Liver (tissue), 9 donors: ENCODE data around the gene GRIN2A. TPM values are rescaled to one million over a fixed set of nuclear protein-coding genes. Genes with fewer than 3 reads are reported as not detected.

Source experiments
- DNase-seq: peaks from one replicate; pipeline ENCODE4 v3.0.0-alpha.2; 2017; ENCODE audit warnings: low spot score
- H3K27ac ChIP-seq, 2 donors: one replicate each; pipeline ENCODE4 v1.7.0; 2013; ENCODE audit warnings: inconsistent platforms in 2 of 2, low read length in 2 of 2, control low read depth in 1 of 2, low read depth in 1 of 2, mild to moderate bottlenecking in 1 of 2
- H3K27me3 ChIP-seq, 4 donors: one replicate each; pipeline versions ENCODE4 v1.6.1 to v1.7.0; 2013; ENCODE audit warnings: low read length in 3 of 4, inconsistent platforms in 1 of 4, mild to moderate bottlenecking in 1 of 4, moderate library complexity in 1 of 4; ENCODE audit not compliant: control insufficient read depth in 4 of 4, insufficient read depth in 4 of 4
- H3K36me3 ChIP-seq, 4 donors: one replicate each; pipeline versions ENCODE4 v1.6.1 to v1.7.0; 2013; ENCODE audit warnings: low read length in 3 of 4, mild to moderate bottlenecking in 3 of 4, low read depth in 1 of 4, moderate library complexity in 1 of 4; ENCODE audit not compliant: control insufficient read depth in 4 of 4, insufficient read depth in 3 of 4
- H3K4me1 ChIP-seq, 4 donors: one replicate each; pipeline versions ENCODE4 v1.6.1 to v1.7.0; 2013; ENCODE audit warnings: low read length in 3 of 4, mild to moderate bottlenecking in 3 of 4, moderate library complexity in 1 of 4; ENCODE audit not compliant: control insufficient read depth in 4 of 4, insufficient read depth in 4 of 4
- H3K4me3 ChIP-seq, 3 donors: one replicate each; pipeline versions ENCODE4 v1.6.1 to v1.7.0; 2013; ENCODE audit warnings: low read length in 3 of 3, control low read depth in 1 of 3, low read depth in 1 of 3, mild to moderate bottlenecking in 1 of 3
- H3K9ac ChIP-seq, 2 donors: one replicate each; pipeline ENCODE4 v1.7.0; 2013; ENCODE audit warnings: low read length in 2 of 2, mild to moderate bottlenecking in 2 of 2, moderate library complexity in 2 of 2, control low read depth in 1 of 2, low read depth in 1 of 2
- H3K9me3 ChIP-seq, 4 donors: one replicate each; pipeline versions ENCODE4 v1.6.1 to v1.7.0; 2013; ENCODE audit warnings: low read length in 3 of 4; ENCODE audit not compliant: control insufficient read depth in 4 of 4
- CTCF ChIP-seq: fragments of 150-350 bp; IDR thresholded peaks from 2 replicates; pipeline ENCODE4 v1.5.1; 2017; ENCODE audit warnings: improper control_type of control experiment, low read depth, low read length; ENCODE audit not compliant: missing input control
- EGR1 ChIP-seq, 2 donors: IDR thresholded peaks; 2 replicates each; pipeline ENCODE4 v1.6.1; 2016 to 2018; ENCODE audit warnings: antibody characterized with exemption in 2 of 2, low read depth in 2 of 2
- FOXA2 ChIP-seq: IDR thresholded peaks from 2 replicates; pipeline ENCODE4 v1.6.1; 2016; ENCODE audit warnings: antibody characterized with exemption
- GABPA ChIP-seq, 2 donors: IDR thresholded peaks in 1 of 2; conservative IDR thresholded peaks in 1 of 2; 2 replicates each; pipeline ENCODE4 v1.6.1; 2016; ENCODE audit warnings: antibody characterized with exemption in 2 of 2, mild to moderate bottlenecking in 1 of 2, moderate library complexity in 1 of 2
- HNF4A ChIP-seq, 2 donors: conservative IDR thresholded peaks; 2 replicates each; pipeline ENCODE4 v1.6.1; 2016; ENCODE audit warnings: antibody characterized with exemption in 2 of 2, mild to moderate bottlenecking in 2 of 2
- HNF4G ChIP-seq: IDR thresholded peaks from 2 replicates; pipeline ENCODE4 v1.6.1; 2016; ENCODE audit warnings: antibody characterized with exemption
- MAX ChIP-seq: IDR thresholded peaks from 2 replicates; pipeline ENCODE4 v1.6.1; 2016; ENCODE audit warnings: antibody characterized with exemption
- RAD21 ChIP-seq, 2 donors: IDR thresholded peaks; 2 replicates each; pipeline ENCODE4 v1.6.1; 2016; ENCODE audit warnings: antibody characterized with exemption in 2 of 2, mild to moderate bottlenecking in 2 of 2
- REST ChIP-seq: IDR thresholded peaks from 2 replicates; pipeline ENCODE4 v1.6.1; 2016; ENCODE audit warnings: antibody characterized with exemption, mild to moderate bottlenecking
- RXRA ChIP-seq, 2 donors: IDR thresholded peaks; 2 replicates each; pipeline ENCODE4 v1.6.1; 2017 to 2018; ENCODE audit warnings: antibody characterized with exemption in 2 of 2, mild to moderate bottlenecking in 1 of 2
- TAF1 ChIP-seq: conservative IDR thresholded peaks from 2 replicates; pipeline ENCODE4 v1.6.1; 2016; ENCODE audit warnings: antibody characterized with exemption, mild to moderate bottlenecking
- YY1 ChIP-seq: IDR thresholded peaks from 2 replicates; pipeline ENCODE4 v1.6.1; 2016; ENCODE audit warnings: antibody characterized with exemption, mild to moderate bottlenecking
- ZBTB33 ChIP-seq: IDR thresholded peaks from 2 replicates; pipeline ENCODE4 v1.6.1; 2016; ENCODE audit warnings: antibody characterized with exemption
- WGBS: extraction: QIAGEN DNeasy Blood & Tissue Kit; methylation state at CpG from one replicate; pipeline ENCODE4 v1.1.7; 2013; 5-methylcytosine and 5-hydroxymethylcytosine counted together
- polyA plus RNA-seq, 2 donors: library from polyadenylated mRNA; stranded (reverse) in 1 of 2; unstranded in 1 of 2; fragments of 200-250 nt in 1 of 2; fragments of >200 nt in 1 of 2; fragmentation: Nextera tagmentation in 1 of 2; extraction: Ambion mirVana in 1 of 2; gene quantifications; one replicate each; pipeline versions ENCODE4 v1.2.1 to v1.2.3, GENCODE V29; 2013 to 2015
- total RNA-seq, 2 donors: library from RNA; depleted of rRNA; stranded (reverse); fragments of >200 nt; gene quantifications; one replicate each; pipeline ENCODE4 v1.2.3, GENCODE V29; 2014
- donor health status: healthy.
- donor health status: healthy.
- donor health status: healthy.
- donor health status: healthy.
- donor health status: healthy.

The GRIN2A gene
- total and polyA plus RNA-seq, 4 donors: under 0.01 to 0.08 (median 0.07) TPM; not detected in 1

- TF ChIP-seq CTCF: no peak
These were observed 69.0 kb downstream of the GRIN2A start (continued) for GRCh38 chr16:10113248-10113647.

GRCh38 chr16:10112021-10112420 lies 70.2 kb downstream of the GRIN2A start:
- H3K4me3 ChIP-seq: no peak overlapping the region
- TF ChIP-seq RXRA (IDR thresholded peaks at IDR 0.05) (no peak), RAD21 (IDR thresholded peaks at IDR 0.05) (no peak), EGR1 (IDR thresholded peaks at IDR 0.05; ENCODE audit: low read depth in 2 of 2) (no peak), CTCF (no peak), ZBTB33 (no peak), HNF4G (no peak)
- H3K27me3 ChIP-seq: peaks cover 0 to 4% (median 0%) of the 10 kb centered on the region in 4 donors
- WGBS: 91% methylated on average over 5 of the region's 5 CpGs
- H3K9me3 ChIP-seq: no peaks in the 10 kb centered on the region
- no peaks in the 10 kb centered on the region for H3K36me3 ChIP-seq
- no peak overlapping the region for H3K27ac ChIP-seq
- no peak for DNase-seq
- no peaks in the 10 kb centered on the region for H3K4me1 ChIP-seq
- no peak overlapping the region for H3K9ac ChIP-seq

GRCh38 chr16:10111156-10111761 lies 71.0 kb downstream of the GRIN2A start:
- WGBS: 94% methylated on average over 26 of the region's 26 CpGs
- H3K4me1 ChIP-seq: no peaks in the 10 kb centered on the region
- H3K4me3 ChIP-seq: no peak overlapping the region
- H3K9ac ChIP-seq: no peak overlapping the region
- peaks cover 0 to 4% (median 0%) of the 10 kb centered on the region in 4 donors for H3K27me3 ChIP-seq
- H3K9me3 ChIP-seq: no peaks in the 10 kb centered on the region
- H3K27ac ChIP-seq: no peak overlapping the region
- no peak for DNase-seq
- H3K36me3 ChIP-seq: no peaks in the 10 kb centered on the region
- no peak for TF ChIP-seq FOXA2
- TF ChIP-seq EGR1 (IDR thresholded peaks at IDR 0.05; ENCODE audit: low read depth in 2 of 2): no peak
- no peak for TF ChIP-seq RAD21 (IDR thresholded peaks at IDR 0.05)
- no peak for TF ChIP-seq TAF1
- TF ChIP-seq ZBTB33: no peak
- TF ChIP-seq HNF4A (conservative IDR thresholded peaks at IDR 0.05): no peak
- TF ChIP-seq YY1: no peak
- no peak for TF ChIP-seq REST
- no peak for TF ChIP-seq HNF4G
- no peak for TF ChIP-seq CTCF
- TF ChIP-seq MAX: no peak
- TF ChIP-seq RXRA (IDR thresholded peaks at IDR 0.05): no peak
- no peak for TF ChIP-seq GABPA (IDR thresholded peaks at IDR 0.05 in 1 of 2, conservative IDR thresholded peaks at IDR 0.05 in 1 of 2)
